Activated CD8-positive, alpha-beta memory T cell treated with anti-CD3 and anti-CD28 coated beads, Interleukin-2, amount 50 U/mL, for 24 hours (primary cell): ENCODE measurements around the gene HTATSF1.

Source experiments
- DNase-seq: peaks from one replicate; pipeline ENCODE4 v3.0.0-alpha.2; 2020; ENCODE audit errors: extremely low read depth

HTATSF1 gene, protein sequence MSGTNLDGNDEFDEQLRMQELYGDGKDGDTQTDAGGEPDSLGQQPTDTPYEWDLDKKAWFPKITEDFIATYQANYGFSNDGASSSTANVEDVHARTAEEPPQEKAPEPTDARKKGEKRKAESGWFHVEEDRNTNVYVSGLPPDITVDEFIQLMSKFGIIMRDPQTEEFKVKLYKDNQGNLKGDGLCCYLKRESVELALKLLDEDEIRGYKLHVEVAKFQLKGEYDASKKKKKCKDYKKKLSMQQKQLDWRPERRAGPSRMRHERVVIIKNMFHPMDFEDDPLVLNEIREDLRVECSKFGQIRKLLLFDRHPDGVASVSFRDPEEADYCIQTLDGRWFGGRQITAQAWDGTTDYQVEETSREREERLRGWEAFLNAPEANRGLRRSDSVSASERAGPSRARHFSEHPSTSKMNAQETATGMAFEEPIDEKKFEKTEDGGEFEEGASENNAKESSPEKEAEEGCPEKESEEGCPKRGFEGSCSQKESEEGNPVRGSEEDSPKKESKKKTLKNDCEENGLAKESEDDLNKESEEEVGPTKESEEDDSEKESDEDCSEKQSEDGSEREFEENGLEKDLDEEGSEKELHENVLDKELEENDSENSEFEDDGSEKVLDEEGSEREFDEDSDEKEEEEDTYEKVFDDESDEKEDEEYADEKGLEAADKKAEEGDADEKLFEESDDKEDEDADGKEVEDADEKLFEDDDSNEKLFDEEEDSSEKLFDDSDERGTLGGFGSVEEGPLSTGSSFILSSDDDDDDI

DNA sequence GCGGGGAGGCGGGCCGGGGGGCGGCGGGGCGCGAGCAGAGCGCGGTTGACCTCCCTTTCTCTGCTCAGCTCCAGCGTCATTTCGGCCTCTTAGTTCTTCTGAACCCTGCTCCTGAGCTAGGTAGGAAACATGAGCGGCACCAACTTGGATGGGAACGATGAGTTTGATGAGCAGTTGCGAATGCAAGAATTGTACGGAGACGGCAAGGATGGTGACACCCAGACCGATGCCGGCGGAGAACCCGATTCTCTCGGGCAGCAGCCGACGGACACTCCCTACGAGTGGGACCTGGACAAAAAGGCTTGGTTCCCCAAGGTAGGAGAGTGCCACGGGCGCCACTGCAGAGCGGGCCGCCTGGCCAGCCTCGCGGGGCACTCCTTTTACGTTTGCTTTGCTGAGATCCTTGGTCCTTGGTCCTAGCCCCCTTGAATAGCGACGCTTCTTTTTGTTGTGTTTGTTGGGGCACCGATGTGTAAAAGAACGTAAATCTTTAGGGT is at the start of gene HTATSF1:
Gene HTATSF1 (plus strand): TSS at position 37 of the 497 bp plus-strand sequence. CDS start 93 bp downstream, at position 130.
- no peak for DNase-seq

DNA sequence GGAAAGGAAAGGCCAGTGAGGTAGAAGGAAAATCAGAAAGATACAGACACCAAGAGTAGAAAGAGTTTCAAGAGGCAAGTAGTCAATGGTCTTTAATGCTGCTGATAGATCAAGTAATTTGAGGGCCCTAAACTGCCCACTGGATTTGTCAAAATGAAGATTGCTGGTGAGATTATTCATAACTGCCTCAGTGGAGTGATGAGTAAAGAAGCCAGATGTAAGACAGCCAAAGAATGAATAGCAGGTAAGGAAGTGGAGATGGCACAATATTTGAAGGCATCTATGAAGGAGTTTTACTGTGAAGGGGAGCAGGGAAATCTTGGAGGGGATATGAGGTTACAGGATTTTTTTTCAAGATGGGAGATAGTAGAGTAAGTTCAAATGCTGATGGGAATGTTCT is 49.4 kb upstream of the HTATSF1 start:
- DNase-seq, result no peak

DNA sequence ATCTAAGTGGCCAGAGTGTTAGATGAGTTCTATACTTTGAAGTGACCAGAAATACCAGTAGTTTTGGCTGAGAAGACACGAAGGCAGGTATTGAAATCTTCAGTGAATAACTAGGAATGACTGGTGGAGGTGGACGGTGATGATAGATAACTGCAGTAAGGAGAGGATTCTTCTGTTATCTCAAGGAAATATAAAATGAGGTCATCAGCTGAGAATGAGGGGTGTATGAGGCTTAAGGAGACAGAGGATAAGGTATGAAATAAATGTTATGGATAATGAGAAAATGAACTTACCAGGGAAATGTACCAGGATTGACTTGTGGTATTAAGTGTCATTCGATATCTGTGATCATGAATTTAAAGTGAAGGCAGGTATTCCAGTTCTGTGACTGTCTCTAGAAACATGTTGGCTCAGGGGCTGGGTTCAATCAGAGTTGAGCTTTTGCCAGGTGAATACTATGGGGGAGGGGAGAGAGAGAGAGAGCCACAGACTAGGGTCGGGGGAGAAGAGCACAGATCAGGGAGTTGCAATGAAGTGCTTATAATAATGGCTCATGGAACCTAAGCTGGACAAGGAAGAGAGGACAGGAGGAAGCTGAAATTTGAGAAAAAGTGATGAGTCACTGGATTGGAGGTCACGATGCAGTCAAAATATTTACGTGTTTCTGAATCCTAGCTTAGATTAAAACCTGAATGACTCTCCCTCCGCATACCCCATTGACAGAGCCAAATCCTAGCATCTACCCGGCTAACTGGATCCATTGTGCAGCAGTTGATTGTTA is 47.2 kb upstream of the HTATSF1 start:
- DNase-seq, result no peak

DNA sequence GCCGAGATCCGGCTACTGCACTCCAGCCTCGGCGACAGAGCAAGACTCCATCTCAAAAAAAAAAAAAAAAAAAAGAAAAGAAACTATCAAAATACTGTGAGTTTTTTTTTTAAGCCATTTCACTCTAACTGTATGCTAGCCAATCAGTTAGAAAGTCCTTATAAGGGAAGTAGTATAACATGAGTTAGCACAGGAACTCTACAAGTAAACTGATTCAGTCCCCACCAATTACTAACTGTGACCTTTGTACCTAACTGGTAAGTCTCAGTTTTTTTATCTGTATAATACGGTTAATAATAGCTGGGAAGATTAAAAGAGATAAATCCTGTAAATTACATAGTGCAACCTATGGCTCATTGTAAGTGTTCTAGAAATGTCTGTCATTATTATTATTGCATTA is 44.8 kb upstream of the HTATSF1 start:
- DNase-seq, result no peak

DNA sequence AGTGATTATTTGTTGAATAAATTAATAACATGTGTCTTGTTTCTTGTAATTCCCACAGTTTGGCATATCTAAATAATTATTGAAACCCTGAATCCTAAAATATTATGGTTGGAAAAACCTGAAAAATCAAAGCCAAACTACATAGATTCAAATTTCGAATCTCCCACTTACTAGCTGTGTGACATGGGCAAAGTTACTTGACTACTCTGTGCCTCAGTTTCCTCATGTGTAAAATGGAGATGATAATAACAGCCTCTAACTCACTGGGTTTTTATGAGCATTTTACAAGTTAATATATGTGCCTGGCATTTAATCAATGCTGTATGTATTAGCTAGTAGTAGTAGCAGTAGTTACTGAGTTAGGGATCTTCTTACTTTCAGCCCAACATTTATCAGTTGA is 44.3 kb upstream of the HTATSF1 start:
- no peak for DNase-seq

DNA sequence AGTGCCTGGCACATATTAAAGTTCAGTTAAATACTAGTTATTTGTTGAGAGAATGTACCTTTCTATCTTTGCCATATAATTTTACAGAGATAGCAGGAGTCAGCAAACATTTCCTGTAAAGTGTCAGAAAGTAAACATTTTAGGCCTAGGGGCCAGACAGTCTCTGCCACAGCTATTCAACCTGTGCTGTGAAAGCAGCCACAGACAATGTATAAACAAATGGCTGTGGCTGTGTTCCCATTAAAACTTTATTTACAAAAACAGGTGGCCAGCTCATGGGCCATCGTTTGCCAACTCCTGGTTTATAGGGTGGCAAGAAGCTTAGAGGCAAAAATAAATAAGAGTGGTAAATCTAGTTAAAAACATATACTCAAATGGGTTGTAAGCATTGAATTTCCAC is 43.6 kb upstream of the HTATSF1 start:
- no peak for DNase-seq

DNA sequence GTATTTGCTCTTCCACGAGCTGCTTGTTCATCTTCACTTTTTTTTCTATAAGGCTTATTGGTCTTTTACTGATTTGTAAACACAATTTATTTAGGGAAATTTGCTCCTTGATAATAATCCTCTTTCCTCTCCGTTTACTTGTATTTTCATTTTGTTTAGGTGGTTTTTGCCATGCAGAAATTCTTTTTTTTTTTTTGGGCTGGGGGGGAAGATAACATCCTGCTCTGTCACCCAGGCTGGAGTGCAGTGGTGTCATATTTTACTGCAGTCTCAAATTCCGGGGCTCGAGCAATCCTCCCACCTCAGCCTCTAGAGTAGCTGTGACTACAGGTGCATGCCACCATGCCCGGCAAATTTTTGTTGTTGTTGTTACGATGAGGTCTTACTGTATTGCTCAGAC is 41.3 kb upstream of the HTATSF1 start:
- DNase-seq, result no peak

DNA sequence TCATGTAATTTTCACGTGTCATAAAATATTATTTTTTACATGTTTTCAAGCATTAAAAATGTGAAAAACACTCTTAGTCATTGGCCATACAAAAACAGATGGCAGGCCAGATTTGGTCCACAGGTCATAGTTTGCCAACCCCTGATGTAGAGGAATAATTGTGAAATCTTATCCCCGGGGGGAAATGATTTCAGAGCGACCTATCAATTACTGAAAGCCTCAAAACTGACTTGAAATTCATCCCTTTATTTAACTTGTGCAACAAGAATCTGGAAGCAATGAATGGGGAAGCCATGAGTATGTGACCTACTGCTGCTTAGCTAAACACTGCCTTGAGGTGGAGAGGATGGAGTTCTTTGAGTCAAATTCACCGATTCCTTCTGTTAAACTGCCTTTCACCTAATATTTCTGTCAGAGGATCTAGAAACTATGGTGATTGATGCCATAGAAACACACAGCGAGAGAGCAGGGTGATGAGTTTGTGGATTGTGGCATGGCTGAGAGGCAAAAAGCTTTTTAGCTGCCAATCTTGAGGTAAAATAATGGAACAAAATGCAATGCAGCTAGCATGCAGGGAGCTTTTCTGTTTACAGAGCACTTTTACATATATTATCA is 40.0 kb upstream of the HTATSF1 start:
- no peak for DNase-seq

DNA sequence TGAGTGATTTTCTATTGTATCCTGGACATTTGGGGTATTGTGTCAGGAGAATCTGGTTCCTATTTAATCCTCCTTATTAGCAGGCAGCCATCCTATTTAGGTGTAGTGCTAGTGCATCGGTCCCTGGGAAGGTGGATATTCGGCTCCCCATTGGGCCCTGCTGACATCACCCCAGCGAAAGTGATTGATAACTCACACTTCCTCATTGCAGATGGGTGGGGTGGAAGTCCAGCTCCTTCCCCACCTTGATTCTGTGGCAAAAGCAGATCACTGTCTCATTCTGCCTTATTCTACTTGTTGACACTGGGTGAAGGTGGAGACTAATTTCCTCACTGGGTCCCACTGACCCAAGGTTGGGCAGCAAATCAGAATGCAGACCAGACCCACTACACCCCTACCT is 32.8 kb upstream of the HTATSF1 start:
- no peak for DNase-seq

DNA sequence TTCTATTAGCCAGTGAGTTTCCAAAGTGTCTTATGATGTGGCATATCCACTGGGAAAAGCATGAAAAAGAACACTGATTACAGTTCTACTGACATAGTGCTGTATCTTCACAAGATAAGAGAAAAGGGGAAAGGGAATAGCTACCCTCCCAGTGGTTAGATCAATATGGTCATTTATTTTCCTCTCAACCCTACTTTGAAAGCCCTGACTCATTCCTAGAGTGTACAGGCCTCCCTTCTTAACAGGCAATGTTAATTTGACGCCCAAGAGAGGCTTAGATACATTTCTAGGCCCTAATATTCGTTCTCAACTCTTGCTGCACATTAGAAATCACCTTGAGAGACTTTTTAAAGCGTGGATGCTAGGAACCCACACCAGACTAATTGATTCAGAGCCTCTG is 30.1 kb upstream of the HTATSF1 start:
- no peak for DNase-seq

DNA sequence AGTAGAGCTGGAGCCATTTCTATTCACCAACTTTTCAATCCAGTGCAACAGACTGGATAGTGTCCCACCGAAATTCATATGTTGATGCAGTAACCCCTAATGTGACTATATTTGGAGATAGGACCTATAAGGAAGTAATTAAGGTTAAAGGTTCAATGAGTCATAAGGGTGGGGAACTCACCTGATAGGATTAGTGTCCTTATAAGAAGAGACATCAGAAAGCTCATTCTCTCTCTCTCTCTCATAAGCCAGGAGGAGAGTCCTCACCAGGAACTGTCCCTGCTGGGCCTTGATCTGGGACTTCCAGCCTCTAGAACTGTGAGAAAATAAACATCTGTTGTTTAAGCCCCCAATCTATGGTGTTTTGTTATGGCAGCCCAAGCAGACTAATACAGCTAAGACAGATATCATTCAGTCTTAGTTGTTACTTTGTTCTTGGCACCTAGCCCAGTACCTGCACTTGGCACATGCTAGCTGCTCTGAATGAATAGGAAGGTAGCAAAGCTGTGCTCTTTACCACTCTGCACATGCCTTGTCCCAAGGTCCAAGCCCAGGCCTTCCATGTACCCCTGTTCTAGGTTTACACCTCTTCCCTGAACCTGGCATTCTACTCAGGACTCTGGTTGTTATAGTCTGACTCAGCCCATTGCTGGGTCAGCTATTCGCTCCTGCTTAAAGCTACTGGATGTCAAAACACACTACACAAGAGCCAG is 28.8 kb upstream of the HTATSF1 start:
- no peak for DNase-seq

DNA sequence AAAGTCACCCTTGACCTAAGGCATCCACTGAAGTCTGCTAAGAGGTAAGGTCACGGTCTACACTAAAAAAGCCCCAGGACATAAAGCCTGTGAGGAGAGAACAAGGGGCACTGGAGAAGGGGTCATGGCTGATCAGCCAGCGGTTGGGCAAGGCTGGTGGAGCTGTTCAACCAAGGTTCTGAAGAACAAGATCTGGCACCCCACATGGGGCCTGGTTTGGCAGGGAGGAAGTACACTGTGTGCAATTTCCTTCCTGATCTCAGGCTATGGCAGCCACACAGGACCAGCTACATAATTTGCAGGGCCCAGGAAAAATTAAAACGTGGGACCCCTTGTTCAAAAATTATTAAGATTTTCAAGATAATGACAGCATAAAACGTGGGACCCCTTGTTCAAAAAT is 23.7 kb upstream of the HTATSF1 start:
- DNase-seq, result no peak

DNA sequence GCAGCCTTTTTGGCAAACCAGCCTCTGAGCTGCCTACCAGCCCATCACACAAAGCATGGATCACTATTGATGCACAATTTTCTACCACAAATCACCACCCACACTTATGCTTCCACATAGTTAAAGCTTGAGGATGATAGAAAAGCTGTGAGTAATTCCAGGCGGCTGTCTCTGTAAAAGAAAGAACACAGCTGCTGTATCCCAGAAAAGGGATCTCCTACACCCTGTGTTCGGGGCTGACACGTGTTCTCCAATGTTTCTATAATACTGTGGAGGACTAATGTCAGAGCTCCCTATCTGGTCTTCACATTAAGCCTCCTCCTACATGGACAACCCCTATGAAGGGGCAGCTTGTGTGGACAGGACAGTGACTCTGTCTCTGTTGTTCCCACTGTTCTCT is 22.2 kb upstream of the HTATSF1 start:
- DNase-seq, result no peak

DNA sequence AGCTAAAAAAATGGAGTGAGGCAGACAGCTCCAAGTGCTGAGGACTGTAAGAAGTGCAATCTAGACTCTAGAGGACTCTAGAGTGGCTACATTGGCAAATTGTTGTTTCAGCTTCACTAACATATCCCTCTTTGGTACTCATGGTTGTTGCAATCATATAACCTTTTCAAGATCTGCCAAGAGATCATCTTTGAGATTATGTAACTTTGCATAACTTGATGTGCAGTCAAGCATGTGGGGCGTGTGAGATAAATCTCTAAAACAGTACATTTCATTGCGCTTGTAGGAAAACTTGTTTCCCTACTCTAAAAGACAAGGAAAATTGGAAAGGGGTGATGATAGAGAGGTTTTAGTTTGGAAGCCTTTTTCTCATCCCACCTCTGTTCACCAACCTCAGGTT is 20.9 kb upstream of the HTATSF1 start:
- DNase-seq, result no peak

DNA sequence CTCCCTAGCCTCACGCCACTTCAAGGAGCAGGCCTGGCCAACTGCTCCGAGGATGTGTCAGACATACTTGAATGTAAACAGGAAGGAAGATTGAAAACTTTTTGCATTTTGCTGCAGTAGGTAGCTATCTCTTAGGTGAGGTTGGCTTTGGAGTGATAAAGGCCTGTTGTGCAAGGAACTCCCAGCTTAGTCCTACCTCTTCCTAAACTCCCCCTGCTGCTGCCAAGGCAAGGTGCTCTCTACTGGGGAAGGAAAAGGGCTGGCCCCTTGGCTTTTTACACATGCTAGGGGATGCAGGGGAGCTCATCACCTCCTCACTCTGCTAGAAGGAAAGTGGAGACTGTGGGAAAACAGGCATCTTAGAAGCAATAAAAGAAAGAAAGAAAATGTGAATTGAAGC is 20.4 kb upstream of the HTATSF1 start:
- DNase-seq, result no peak

DNA sequence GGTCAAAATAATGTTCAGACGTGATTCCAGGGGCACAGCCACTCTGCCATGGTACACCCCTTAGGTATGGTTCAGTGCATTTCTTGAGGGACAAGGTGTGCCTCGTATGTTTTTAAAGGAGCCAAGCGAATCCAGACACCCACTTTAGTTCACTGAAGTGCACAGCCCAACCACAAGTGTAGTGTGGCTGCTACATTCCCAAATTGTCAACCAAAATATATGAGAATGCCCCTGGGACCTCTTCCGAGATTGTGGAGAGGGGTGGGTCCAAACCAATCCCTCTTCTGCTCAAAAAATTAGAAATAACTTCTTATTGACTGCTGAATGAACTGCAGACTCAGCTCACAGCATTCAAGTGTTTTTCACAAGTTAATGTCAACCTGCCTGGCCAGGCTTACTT is 17.0 kb upstream of the HTATSF1 start:
- DNase-seq, result no peak

DNA sequence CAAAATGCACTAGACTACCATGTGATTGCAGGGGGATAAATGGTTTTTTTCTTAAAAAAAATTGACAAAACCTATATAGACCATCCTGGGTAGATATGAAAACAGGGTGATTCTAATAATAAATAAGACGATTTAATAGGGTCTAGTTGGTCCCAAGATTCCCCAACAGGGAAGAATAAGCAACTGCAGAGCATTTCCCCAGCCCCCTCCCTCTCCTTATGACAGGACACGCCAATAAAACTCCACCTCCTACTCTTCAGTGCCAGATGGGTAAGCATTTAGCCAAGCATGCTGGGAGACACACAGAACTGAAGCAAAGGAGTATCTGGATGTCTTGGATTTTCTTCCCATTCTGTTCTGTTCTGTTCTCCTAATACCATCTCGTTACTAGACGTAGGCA is 9.7 kb upstream of the HTATSF1 start, which contains the start of gene BRS3:
Gene BRS3 (plus strand): TSS at position 301 of the 400 bp plus-strand sequence. CDS start 168 bp downstream, outside the sequence.
- DNase-seq, result no peak

DNA sequence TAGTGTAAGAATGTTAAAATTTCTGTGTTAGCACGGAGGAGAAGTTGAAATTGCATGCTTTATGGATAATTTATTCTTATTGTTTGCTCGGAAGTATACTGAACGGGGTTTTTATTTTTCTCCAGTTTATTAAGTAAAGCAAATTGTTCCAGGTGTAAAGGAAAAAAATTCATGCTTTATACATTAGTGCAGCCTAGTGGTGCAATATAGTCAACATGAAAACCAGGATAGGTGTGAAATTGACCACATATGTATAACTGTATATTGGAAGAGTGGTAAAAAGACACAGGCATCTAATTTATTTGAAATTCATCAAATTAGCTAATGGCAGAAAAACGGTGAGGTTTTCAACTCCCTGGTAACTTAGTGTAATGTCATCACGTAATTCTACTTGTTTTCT is 8.7 kb upstream of the HTATSF1 start:
- no peak for DNase-seq

DNA sequence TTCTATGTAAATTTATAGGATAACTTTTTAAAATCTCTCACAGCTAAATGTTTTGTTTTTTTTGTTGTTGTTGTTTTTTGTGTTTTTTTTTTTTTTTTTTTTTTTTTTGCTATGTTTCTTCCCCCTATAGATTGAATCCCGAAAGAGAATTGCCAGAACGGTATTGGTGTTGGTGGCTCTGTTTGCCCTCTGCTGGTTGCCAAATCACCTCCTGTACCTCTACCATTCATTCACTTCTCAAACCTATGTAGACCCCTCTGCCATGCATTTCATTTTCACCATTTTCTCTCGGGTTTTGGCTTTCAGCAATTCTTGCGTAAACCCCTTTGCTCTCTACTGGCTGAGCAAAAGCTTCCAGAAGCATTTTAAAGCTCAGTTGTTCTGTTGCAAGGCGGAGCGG is 5.6 kb upstream of the HTATSF1 start:
- no peak for DNase-seq

DNA sequence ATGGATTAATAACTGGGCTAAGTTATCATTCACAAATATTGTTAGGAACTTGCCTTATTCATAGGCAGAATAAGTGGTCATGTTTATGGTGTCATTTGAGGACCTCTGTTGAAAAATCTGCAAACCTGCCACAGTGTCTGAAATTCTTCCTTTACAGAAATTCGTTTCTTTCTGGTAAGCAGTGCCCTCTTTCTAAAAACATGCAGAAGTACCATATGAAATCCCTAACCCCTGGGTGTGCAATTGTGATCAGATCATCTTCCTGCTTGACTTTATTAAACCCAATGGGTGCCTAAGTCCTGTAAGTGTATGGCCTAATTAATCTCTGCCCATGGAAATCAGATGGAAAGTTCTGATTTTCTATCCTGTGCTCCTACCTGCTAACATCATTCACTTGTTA is 4.4 kb upstream of the HTATSF1 start:
- no peak for DNase-seq

DNA sequence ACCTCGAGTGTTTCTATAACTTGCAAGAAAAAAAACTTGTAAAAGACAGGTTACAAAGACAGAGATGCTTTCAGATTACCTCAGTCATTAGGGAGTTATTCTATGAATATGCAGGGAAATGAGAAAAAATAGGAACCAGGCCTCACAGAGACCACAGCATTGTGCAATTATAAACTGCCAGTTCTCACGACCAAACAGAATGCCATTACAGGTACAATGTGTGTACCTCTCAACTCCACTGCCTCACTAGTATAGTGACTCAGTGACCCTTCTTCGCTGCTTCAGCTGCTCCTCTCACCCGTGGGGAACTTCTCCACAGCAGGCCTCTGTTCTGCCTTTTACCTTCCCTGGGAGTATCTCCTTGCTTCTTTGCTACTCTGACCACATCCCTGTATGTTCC is 2.3 kb upstream of the HTATSF1 start:
- DNase-seq, result no peak
